Activated T-cell treated with anti-CD3 and anti-CD28 coated beads, Interleukin-2, amount 50 U/mL, for 48 hours (primary cell): Measurements from ENCODE around the gene BEST4.
"Not testable (repeated sequence)": the region's sequence is repeated elsewhere in the genome, so short reads cannot be mapped to it uniquely, and the experiment has no call there.

Experiments
- DNase-seq, 2 experiments: peaks; one replicate each; pipeline ENCODE4 v3.0.0-alpha.2; 2020

Gene BEST4

DNA sequence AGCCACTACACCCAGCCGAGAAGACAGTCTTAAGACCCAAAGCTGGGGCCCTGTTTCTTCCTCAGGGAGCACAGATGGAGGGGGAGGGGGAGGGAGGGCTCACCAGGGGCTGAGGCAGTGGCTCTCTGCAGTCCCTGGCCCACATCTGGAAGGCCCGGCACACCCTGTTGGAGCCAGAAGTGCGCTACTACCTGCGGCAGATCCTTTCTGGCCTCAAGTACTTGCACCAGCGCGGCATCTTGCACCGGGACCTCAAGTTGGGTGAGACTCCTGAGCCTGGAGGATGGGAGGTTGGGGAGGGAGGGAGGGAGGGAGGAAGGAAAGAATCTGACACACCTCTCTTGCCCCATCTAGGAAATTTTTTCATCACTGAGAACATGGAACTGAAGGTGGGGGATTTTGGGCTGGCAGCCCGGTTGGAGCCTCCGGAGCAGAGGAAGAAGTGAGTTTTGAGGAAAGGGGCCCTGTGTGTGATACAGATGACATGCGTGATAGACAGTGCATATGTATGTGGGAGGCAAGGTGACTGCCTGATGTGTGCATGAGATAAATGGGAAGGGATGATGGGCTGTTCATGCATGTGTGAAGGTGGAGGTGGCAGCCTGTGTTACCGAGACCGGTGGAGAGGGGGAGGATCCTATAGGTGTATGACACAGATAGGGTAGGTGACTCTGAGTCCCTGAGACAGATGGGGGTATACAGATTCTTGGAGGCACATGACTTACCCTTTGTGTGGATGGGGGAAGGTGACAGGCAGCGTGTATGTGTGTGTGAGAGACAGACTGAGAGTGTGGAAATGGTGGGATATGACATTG, 13.7 kb upstream of the BEST4 start:
- DNase-seq: peak; percentile 60 to 61

- peak; percentile 98 to 99 for DNase-seq
Measured at GRCh38 chr1:44799770-44800584, 12.0 kb upstream of the BEST4 start, which contains the start of gene PLK3. TSS of gene PLK3 (plus strand) at chr1:44800377. CDS start at chr1:44800464, 87 bp downstream.

GRCh38 chr1:44798481-44799365, 10.8 kb upstream of the BEST4 start:
- DNase-seq: no peak

- DNase-seq: not testable (repeated sequence)
Measured at GRCh38 chr1:44797886-44798285, 9.9 kb upstream of the BEST4 start.

- DNase-seq: peak in 1 of 2 experiments; percentile 15
Measured at GRCh38 chr1:44792736-44793502, 4.9 kb upstream of the BEST4 start.

DNA sequence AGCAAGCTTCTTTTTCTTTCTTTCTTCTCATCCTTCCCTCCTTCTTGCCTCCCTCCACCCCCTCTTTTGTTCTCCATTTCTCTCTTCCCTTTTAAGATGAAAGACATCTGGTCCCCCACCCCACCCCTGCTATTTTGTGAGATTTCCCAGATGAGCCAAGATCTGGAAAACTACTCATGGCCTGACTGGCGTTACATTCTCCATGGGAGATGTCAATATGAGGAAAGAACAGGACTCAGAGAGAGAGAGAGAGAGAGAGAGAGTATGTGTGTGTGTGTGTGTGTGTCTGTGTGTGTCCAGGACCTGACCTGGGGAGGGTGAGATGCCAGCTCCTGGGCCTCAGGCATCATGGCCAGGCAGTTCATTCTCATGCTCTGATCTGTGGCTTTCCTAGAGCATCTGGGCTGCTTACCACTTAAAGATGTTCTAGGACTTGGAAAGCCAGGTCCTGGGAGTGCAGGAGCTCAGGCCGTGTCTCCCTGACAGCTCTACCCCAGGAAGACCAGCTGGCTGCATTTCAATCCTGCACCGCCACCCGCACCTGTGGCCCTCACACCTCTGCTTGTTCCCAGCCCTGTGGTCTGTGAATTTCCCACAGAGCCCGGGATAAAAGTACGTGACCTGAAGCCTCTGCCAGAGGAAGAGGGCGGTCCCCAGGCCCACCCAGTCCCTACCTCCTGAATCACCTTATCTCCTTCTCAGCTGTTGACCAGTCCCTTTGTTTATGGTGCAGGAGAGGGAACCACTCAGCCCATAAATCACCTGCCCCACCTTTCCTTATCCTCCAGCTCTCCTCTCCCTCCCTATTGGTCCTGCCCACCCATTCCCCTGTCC, 3.2 kb upstream of the BEST4 start:
- peak in 1 of 2 experiments; percentile 11 for DNase-seq

- no peak for DNase-seq
Measured at GRCh38 chr1:44787506-44787905, 464 bp downstream of the BEST4 start.

DNA sequence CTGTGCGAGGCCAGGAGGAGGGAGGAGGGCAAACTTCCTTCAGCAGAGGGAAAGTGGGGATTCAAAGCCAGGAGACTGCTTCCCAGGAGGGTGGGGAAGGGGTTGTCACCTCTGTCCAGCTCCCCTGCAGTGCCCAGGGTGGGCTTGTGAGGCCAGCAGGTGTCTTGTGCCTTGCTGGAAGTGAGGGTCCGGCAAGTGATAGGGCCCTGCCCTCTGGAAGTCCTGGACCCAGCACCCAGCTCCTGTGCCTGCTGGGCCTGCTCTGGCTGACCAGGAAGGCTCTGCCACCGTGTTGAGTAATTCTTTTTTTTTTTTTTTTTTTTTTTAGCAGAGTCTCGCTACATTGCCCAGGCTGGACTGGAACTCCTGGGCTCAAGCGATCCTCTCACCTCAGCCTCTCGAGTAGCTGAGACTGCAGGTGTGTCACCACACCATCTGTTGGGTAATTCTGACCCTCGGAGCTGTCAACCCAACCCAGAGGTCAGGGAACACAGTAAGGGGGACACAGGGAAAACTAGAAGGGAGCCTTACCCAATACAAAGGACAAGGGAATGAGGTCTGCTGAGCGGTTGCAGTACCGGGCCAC, 1.0 kb downstream of the BEST4 start:
- no peak for DNase-seq

- peak; percentile 86 to 89 for DNase-seq
Measured at GRCh38 chr1:44786138-44786840, 1.7 kb downstream of the BEST4 start.

GRCh38 chr1:44785501-44786137, 2.4 kb downstream of the BEST4 start:
- DNase-seq: no peak

DNA sequence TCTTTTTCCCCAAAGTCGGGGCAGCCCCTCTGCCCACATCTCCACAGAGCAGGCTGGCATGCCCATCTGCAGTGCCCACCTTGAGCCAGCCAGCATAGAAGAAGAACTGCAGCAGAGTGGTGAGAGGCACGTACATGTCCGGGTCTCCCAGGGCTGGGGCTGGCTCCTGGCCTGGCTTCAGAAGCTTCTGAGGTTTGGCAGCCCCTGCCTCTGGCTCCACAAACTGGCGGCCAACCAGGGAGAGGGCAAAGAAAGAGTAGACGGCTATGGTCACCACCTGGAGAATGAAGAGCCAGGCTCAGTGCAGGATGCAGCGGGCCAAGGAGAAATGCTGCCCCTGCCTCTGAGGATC, 3.0 kb downstream of the BEST4 start:
- DNase-seq: no peak

- DNase-seq: peak in 1 of 2 experiments; percentile 59
Measured at GRCh38 chr1:44784094-44785028, 3.6 kb downstream of the BEST4 start.

DNA sequence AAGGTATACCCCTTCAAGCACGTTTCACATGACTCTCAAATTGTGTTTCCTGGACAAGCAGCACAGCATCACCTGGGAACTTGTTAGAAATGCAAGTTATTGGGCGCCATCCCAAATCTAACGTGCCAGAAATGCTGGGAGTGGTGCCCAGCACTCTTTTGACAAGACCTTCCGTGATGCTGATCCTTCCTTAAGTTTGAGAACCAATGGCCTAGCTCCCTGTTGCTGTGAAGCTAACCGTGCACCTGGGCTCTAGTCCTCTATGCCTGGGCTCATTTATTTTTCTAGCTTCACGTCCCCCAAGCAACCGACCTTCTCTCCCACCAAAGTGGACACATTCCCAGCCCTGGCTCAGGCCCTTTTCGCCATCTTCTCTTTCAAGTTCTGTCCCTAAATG, 4.3 kb downstream of the BEST4 start:
- no peak for DNase-seq

DNA sequence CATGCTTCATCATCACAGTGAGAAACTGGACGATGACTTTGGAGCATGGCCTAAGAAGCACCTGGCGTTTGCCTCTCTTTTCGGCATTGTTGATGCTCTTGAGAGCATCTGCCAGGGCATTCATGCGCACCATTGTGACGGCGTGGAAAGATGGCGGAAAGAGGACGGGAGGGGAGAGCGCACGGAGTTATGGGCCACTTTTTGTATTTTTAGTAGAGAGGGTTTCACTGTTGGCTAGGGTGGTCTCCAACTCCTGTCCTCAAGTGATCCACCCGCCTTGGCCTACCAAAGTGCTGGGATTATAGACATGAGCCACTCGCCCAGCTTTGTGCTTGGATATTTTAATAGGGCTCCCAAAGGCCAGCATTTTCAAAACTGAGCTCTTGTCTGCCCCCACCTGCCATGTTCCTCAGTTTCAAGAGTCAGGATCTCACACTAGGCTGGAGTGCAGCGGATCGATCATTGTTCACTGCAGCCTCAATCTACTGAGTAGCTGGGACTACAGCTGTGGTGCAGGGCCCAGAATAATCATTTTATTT, 7.3 kb downstream of the BEST4 start:
- DNase-seq: no peak

- no peak for DNase-seq
Measured at GRCh38 chr1:44778705-44779576, 9.0 kb downstream of the BEST4 start.

- DNase-seq: no peak
Measured at GRCh38 chr1:44777969-44778635, 9.9 kb downstream of the BEST4 start.

DNA sequence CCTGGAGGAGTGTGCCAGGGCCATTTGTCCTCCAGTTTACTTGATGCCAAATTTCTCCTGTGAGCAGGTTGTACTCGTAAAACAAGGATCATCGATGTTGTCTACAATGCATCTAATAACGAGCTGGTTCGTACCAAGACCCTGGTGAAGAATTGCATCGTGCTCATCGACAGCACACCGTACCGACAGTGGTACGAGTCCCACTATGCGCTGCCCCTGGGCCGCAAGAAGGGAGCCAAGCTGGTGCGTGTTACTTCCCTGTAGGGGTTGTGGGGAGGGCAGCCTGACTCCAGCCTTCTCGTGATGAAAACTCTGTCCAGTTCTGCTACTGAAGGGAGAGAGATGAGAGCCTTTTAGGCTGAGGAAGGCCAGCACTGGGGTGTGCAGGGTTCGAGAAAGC, 10.4 kb downstream of the BEST4 start:
- no peak for DNase-seq
